SJSA1 (cell line): ENCODE results near the gene TLL2. TPM values are rescaled to one million over a fixed set of nuclear protein-coding genes. Genes with fewer than 3 reads are reported as not detected.

ENCODE experiments used
- DNase-seq, 2 experiments: peaks; one replicate each; pipeline ENCODE4 v3.0.0-alpha.2; 2015 to 2020; ENCODE audit warnings: low spot score in 2 of 2, low read depth in 1 of 2
- H3K27ac ChIP-seq: fragments of 250-450 bp; sonication (Bioruptor Pico); 2 replicates; pipeline ENCODE4 v1.5.1; 2020; ENCODE audit warnings: mild to moderate bottlenecking, moderate library complexity
- H3K27me3 ChIP-seq: fragments of 250-450 bp; sonication (Bioruptor Pico); replicated peaks from 2 replicates; pipeline ENCODE4 v1.5.1; 2020; ENCODE audit warnings: mild to moderate bottlenecking, moderate library complexity
- H3K36me3 ChIP-seq: fragments of 250-450 bp; sonication (Bioruptor Pico); 2 replicates; pipeline ENCODE4 v1.5.1; 2020; ENCODE audit warnings: mild to moderate bottlenecking
- H3K4me1 ChIP-seq: fragments of 250-450 bp; sonication (Bioruptor Pico); replicated peaks from 2 replicates; pipeline ENCODE4 v1.6.1; 2021; ENCODE audit warnings: mild to moderate bottlenecking
- H3K4me3 ChIP-seq: fragments of 250-450 bp; sonication (Bioruptor Pico); 2 replicates; pipeline ENCODE4 v1.5.1; 2020; ENCODE audit warnings: mild to moderate bottlenecking
- H3K9me3 ChIP-seq: fragments of 250-450 bp; sonication (Bioruptor Pico); replicated peaks from 2 replicates; pipeline ENCODE4 v1.5.1; 2020; ENCODE audit warnings: mild to moderate bottlenecking
- total RNA-seq: library from RNA; depleted of rRNA; stranded (reverse); fragments of >200 nt; shearing (Covaris generic); gene quantifications from 2 replicates; pipeline ENCODE4 v1.2.3, GENCODE V29; 2014

TLL2 gene
- total RNA-seq, 1 experiment from 2014 or later, result not detected

DNA sequence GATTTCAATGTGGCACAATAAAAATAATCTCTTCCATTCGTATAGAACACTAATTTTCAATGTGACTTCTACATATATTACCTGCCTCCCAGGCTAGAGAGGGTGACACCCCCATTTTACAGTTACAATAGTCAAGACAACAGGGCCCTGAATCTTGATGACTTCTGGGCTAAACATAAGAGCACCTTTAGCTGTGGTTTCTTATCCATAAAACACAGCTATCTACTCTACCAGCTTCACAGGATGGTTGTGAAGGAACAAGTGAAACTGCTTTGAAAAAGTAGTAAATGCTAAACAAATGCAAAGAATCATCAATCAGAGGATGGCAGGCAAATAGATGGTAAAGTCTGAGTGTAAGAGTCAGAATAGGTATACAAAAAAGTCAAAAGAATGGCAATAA, 3.6 kb upstream of the TLL2 start:
- Histone ChIP-seq H3K36me3 (peaks cover 29% of the 10 kb centered on the region), H3K27me3 (peaks cover 13% of the 10 kb centered on the region), H3K4me3 (no peak overlapping the region), H3K4me1 (peaks cover 21% of the 10 kb centered on the region), H3K9me3 (no peaks in the 10 kb centered on the region), H3K27ac (no peak overlapping the region)
- DNase-seq, result no peak

DNA sequence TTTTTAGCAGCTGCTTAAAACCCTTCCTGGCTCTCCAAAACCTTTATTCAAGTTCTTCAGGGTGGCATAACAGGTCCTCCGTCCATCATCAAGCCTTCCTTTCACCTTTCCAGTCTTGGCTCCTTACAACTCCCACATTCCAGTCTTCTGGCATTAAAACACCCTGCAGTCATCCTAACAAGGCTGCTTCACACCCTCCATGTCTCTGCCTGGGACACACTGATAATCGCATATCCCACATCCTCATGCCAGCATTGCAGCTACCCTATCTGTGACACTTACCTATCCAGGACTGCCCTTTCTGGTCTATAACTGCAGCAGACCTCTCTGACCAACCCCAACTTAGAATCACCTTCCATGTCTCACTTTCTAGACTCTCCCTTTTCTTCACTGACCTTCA, 2.6 kb upstream of the TLL2 start:
- DNase-seq, result no peak
- Histone ChIP-seq H3K27ac (no peak overlapping the region), H3K4me3 (no peak overlapping the region), H3K9me3 (no peaks in the 10 kb centered on the region), H3K36me3 (peaks cover 20% of the 10 kb centered on the region), H3K4me1 (peaks cover 21% of the 10 kb centered on the region), H3K27me3 (peaks cover 20% of the 10 kb centered on the region)

DNA sequence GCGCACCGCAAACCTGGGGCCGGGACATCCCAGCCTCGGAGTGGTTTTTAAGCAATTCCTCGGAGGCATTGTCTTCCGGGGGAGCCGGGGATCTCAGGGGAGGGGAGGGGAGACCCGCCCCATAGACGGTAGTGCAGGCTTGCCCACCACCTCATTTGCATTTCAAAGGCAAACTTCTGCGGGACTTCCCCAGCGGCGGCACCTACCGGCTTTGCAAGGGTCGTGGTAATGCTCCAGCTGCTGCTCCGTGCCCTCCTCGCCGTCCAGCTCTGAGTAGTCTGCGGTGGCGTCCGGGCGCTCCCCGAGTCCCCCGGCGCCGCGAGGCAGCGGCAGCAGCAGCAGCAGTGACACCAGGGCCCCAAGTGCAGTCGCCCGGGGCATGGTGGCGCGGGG, 425 bp downstream of the TLL2 start:
- DNase-seq, result no peak
- Histone ChIP-seq H3K36me3 (no peaks in the 10 kb centered on the region), H3K4me3 (peak overlapping the region; percentile 30), H3K27ac (no peak overlapping the region), H3K27me3 (peaks cover 20% of the 10 kb centered on the region), H3K9me3 (no peaks in the 10 kb centered on the region), H3K4me1 (peaks cover 29% of the 10 kb centered on the region)

DNA sequence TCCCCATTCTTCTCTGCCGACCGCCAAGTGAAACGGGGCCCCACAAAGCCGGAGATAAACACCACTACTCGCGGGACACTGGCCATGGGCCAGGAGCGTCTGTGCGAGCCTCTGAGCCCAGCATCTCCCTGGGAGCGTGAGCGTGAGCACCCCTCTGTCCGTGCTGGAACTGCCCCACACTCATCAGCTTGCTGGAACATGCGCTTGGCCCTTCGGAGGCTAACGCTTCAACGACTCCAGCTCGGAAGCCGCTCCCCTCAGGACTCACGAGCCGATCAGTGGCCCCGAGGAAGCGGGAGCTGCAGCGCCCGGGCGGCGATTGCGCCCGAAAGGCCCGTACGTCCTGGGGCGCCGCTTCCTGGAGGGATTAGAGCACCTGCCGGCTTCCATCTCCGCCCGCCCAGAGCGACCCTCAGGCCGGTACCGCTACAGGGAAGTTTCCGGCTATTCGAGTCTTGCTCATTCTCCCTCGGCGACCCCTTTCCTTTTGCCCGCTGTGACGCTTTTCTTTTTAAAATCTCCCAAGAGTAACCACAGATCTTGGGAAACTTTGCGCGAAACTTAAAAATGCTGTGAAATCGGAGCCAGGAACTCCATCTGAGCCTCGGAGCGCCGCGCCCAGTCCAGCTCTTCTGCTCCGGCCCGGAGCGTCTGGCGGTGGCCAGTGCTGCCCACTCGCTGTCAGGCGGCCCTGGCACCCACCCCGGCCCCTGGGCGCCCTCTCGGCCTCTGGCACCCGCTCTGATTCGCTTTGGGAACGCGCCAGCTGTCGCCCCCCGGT, 1.0 kb downstream of the TLL2 start:
- H3K27me3 ChIP-seq, result peaks cover 20% of the 10 kb centered on the region
- H3K9me3 ChIP-seq, result no peaks in the 10 kb centered on the region
- DNase-seq, result no peak
- peak overlapping the region; percentile 30 for H3K4me3 ChIP-seq
- peaks cover 29% of the 10 kb centered on the region for H3K4me1 ChIP-seq
- H3K27ac ChIP-seq, result no peak overlapping the region
- H3K36me3 ChIP-seq, result no peaks in the 10 kb centered on the region

DNA sequence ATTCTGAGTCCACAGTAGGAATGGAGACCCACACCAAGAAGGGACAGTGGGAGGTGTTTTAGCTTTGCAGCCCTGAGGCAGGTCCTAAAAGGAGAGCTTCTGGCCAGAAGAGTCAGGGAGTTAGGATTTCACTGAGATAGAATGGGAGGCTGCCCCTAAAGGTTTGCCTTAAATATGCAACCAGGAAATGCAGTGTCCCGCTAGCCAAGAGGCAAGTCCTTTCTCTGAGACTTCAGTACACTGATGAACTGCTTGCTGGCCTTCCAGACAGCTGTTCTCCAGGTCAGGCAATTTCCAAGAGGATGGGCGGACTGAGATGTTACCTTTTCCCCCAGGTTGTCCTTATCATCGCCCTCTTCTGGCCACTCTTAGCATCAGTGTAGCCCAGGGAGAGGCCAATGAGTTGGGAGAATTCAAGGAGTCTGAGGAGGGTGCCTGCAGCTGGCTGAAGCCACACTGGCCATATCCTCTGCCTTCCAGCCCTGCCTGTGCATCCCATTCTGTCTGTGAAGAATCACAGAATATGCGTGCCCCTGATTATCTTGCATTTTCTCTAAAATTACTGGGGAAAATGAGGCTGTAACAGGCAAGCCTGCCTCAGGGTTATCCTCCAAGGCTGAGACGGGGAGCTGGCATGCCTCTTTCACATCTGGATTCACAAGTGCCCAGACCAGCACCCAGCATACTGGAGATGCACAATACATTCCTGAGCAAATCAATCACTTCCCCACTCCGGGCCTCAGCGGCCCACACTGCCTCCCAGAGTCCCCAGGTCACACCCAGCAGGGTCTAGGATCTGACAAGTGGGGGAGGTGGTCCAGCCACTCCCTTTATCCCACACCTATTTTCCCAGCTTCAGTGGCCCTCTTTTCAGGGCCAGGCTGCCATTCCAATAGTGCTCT, 2.4 kb downstream of the TLL2 start:
- peak in 1 of 2 experiments; percentile 20 for DNase-seq

DNA sequence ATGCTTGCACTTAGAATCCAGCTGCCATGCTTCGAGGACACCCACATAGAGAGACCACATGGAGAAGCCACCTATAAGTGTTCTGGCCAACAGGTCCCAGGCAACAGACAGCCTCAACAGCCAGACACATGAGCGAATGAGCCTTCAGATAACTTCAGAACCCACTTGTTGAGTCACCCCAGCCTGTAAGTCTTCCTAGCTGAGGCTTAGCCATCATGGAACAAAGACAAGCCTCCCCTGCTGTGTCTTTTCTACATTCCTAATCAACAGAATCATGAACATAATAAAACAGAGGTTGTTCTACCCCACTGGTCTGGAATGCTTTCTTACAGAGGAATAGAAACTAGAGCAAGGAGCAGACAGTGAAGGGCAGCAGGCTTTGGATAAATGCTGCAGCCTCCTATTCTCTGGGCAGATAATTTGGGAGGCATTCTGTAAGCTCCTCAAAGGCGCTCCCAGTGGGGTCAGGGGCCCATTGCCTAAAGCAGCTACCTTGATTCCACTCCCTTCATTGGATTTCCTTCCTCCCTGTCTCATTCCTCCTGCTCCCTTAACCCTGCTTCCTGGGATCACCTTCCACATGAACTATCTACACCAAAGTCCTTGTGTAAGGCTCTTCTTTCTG, 4.6 kb downstream of the TLL2 start:
- H3K27me3 ChIP-seq, result peaks cover 22% of the 10 kb centered on the region
- H3K27ac ChIP-seq, result no peak overlapping the region
- no peaks in the 10 kb centered on the region for H3K36me3 ChIP-seq
- no peak overlapping the region for H3K4me3 ChIP-seq
- peaks cover 26% of the 10 kb centered on the region for H3K4me1 ChIP-seq
- peak; percentile 43 to 59 for DNase-seq
- H3K9me3 ChIP-seq, result no peaks in the 10 kb centered on the region

More for the DNA sequence above, 2.4 kb downstream of the TLL2 start:
- Histone ChIP-seq H3K4me3 (no peak overlapping the region), H3K36me3 (no peaks in the 10 kb centered on the region), H3K27me3 (peaks cover 20% of the 10 kb centered on the region), H3K9me3 (no peaks in the 10 kb centered on the region), H3K27ac (no peak overlapping the region), H3K4me1 (peaks cover 29% of the 10 kb centered on the region)

DNA sequence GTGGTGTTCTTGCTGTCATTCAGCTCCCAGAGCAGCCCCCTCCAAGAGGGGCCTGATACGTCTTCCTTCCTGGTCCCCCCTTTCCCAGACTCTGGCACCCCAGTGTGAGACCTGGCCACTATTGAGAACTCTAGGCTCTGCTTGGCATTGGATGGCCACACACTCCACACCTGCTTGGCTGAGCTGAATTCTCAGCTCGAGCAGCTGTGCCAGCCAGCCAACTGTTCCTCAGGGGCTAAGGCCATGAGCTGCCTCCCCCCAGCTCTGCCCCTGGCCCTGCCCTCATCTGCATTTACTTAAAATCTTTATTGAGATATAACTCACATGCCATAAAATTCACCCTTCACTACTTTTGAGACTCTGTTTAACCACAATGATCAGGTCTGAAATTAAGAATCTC, 6.7 kb downstream of the TLL2 start:
- Histone ChIP-seq H3K36me3 (no peaks in the 10 kb centered on the region), H3K4me1 (peaks cover 8% of the 10 kb centered on the region), H3K9me3 (no peaks in the 10 kb centered on the region)

DNA sequence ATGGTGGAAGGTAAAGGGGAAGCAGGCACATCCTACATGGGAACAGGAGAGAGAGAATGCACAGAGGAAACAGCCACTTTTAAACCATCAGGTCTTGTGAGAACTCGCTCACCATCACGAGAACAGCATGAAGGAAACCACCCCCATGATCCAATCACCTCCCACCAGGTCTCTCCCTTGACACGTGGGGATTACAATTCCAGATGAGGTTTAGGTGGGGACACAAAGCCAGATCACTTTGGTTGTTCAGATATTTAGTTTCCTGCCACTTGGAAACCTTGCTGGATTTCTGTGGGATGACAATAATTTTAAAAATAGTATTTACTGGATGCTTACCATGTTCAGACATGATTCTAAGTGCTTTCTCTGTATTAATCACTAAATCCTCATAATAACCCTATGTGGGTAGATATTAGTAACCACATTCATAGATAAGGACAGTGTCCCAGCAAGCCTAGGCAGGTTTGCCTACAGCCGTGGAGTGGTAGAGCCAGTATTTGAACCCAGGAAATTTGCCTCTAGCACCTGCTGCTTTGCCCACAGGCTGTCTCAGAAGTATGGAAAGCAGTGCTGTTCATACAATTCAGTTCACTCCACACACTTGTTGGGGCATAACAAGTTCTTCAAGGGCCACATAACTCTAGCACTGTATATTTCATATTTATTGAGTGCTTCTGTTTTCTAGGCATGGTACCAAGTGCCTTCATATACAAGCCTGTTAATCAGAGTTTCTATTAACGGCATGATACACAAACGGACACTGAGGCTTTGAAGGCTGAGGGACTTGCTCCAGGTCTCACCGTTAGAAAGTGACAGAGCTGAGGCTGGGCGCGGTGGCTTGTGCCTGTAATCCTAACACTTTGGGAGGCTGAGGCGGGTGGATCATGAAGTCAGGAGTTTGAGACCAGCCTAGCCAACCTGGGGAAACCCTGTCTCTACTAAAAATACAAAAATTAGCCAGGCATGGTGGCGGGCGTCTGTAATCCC, 8.3 kb downstream of the TLL2 start:
- no peak overlapping the region for H3K27ac ChIP-seq
- H3K36me3 ChIP-seq, result no peaks in the 10 kb centered on the region
- peaks cover 13% of the 10 kb centered on the region for H3K4me1 ChIP-seq
- H3K9me3 ChIP-seq, result no peaks in the 10 kb centered on the region
- H3K27me3 ChIP-seq, result 0 out of 2 replicates have a peak, but pooled peaks cover 3% of the 10 kb centered on the region
- no peak for DNase-seq
- no peak overlapping the region for H3K4me3 ChIP-seq

More for the DNA sequence above, 6.7 kb downstream of the TLL2 start:
- Histone ChIP-seq H3K4me3 (no peak overlapping the region), H3K27ac (no peak overlapping the region), H3K27me3 (peaks cover 7% of the 10 kb centered on the region)
- DNase-seq, result no peak

DNA sequence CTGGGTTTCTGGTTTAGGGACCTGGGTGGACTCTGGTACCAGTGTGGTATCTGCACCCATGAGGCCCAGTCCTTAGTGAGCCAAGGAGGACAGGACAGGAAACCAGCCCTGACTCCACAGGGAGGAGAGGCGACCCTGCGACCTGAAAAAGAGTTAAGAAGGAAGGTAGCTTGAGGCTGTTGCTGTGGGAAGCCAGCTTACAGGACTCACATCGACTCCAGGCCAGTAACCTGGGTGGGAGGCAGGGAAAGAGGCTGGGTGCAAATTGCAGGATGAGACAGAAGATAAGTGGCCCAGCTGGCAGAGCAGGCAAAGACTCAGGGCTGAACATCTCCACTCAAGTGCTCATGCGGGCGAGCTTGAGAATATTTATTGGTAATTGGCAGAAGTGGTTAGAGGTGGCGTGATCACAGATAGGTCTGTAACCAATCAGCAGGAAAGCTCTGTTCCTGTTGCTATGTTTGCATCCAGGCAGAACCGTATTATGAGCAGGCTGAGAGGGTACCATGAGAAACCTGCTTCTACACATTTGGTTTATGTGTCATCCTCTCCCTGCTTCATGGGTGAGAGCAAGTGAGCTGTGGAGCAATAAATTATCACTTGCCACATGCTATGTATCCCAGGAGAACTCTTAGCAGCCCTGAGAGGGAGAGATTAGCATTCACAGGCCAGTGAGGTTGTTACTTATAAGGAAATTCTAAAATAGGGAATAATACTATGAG, 11.0 kb downstream of the TLL2 start:
- Histone ChIP-seq H3K9me3 (no peaks in the 10 kb centered on the region), H3K4me3 (no peak overlapping the region), H3K4me1 (peaks cover 5% of the 10 kb centered on the region), H3K36me3 (no peaks in the 10 kb centered on the region), H3K27ac (no peak overlapping the region), H3K27me3 (0 out of 2 replicates have a peak, but pooled peaks cover 3% of the 10 kb centered on the region)
- DNase-seq, result no peak

DNA sequence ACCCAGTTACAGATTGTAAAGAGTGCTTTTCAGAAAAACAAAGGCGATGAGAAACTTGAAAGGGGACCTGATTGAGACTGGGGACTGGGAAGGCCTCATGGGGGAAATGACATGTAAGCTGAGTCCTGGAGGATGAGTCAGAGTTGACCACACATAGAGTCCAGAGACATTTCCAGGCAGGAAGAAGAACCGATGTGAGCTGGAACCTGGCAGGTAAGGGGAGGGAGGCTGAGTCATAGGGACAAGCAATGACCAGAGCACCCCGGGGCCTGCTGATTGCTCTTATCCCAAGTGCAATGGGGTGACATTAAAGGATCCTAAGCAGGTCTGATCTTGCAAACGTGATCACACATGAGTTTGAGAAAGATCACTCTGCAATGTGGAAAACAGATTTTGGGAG, 11.7 kb downstream of the TLL2 start:
- Histone ChIP-seq H3K4me3 (no peak overlapping the region), H3K36me3 (no peaks in the 10 kb centered on the region), H3K27ac (no peak overlapping the region), H3K9me3 (no peaks in the 10 kb centered on the region), H3K4me1 (peaks cover 5% of the 10 kb centered on the region), H3K27me3 (0 out of 2 replicates have a peak, but pooled peaks cover 3% of the 10 kb centered on the region)
- DNase-seq, result peak in 1 of 2 experiments; percentile 33

DNA sequence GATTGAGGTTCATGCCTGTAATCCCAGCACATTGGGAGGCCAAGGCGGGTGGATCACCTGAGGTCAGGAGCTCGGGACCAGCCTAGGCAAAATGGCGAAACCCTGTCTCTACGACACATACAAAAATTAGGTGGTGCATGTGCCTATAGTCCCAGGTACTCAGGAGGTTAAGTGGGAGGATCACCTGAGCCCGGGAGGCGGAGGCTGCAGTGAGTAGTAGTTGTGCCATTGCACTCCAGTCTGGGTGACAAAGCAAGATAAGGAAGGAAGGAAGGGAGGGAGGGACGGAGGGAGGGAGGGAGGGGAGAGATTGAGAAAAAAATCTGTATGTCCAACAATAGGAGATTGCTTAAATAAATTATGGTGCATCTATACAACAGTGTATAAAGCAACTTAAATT, 13.2 kb downstream of the TLL2 start:
- Histone ChIP-seq H3K27me3 (0 out of 2 replicates have a peak, but pooled peaks cover 3% of the 10 kb centered on the region), H3K4me3 (no peak overlapping the region), H3K9me3 (no peaks in the 10 kb centered on the region), H3K36me3 (no peaks in the 10 kb centered on the region), H3K4me1 (peaks cover 5% of the 10 kb centered on the region), H3K27ac (no peak overlapping the region)
- DNase-seq, result no peak

DNA sequence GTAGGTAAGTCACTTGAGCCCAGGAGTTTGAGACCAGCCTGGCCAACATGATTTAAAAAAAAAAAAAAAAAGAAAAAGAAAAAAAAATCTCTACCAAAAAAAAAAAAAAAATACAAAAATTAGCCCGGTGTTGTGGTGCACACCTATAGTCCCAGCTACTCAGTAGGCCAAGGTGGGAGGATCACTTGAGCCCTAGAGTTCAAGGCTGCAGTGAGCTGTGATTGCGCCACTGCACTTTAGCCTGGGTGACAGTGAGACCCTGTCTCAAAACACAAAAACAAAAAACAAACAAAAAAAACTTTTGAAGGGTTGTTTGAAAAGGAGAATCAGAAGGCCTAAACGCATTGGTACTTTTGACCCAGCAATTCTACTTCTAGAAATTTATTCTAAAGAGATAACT, 13.7 kb downstream of the TLL2 start:
- Histone ChIP-seq H3K36me3 (no peaks in the 10 kb centered on the region), H3K4me1 (peaks cover 5% of the 10 kb centered on the region), H3K27ac (no peak overlapping the region), H3K9me3 (no peaks in the 10 kb centered on the region), H3K4me3 (no peak overlapping the region), H3K27me3 (0 out of 2 replicates have a peak, but pooled peaks cover under 1% of the 10 kb centered on the region)
- DNase-seq, result no peak
